Parathyroid adenoma (tissue), 2 donors: ENCODE measurements around the gene CCDC102A.

Experiments
- H2AFZ ChIP-seq: fragments of 300-600 bp; sonication (generic); one replicate; pipeline ENCODE4 v1.7.0; 2017; ENCODE audit warnings: antibody characterized with exemption, mild to moderate bottlenecking
- H3K27ac ChIP-seq: fragments of 300-600 bp; sonication (generic); one replicate; pipeline ENCODE4 v1.7.0; 2017
- H3K27me3 ChIP-seq: fragments of 300-600 bp; sonication (generic); one replicate; pipeline ENCODE4 v1.7.0; 2017; ENCODE audit warnings: low read length; ENCODE audit not compliant: control insufficient read depth, insufficient read depth
- H3K36me3 ChIP-seq: fragments of 300-600 bp; sonication (generic); one replicate; pipeline ENCODE4 v1.7.0; 2017; ENCODE audit warnings: low read length; ENCODE audit not compliant: control insufficient read depth, insufficient read depth
- H3K4me1 ChIP-seq: fragments of 300-600 bp; sonication (generic); one replicate; pipeline ENCODE4 v1.7.0; 2017; ENCODE audit warnings: control low read depth
- H3K4me2 ChIP-seq: fragments of 300-600 bp; sonication (generic); one replicate; pipeline ENCODE4 v1.7.0; 2017; ENCODE audit warnings: low read length
- H3K4me3 ChIP-seq: fragments of 300-600 bp; sonication (generic); one replicate; pipeline ENCODE4 v1.7.0; 2017; ENCODE audit warnings: low read depth, low read length
- H3K79me2 ChIP-seq: fragments of 300-600 bp; sonication (generic); one replicate; pipeline ENCODE4 v1.7.0; 2017; ENCODE audit warnings: control low read depth
- H3K9ac ChIP-seq: fragments of 300-600 bp; sonication (generic); one replicate; pipeline ENCODE4 v1.7.0; 2017; ENCODE audit warnings: mild to moderate bottlenecking
- H3K9me3 ChIP-seq: fragments of 300-600 bp; sonication (generic); one replicate; pipeline ENCODE4 v1.7.0; 2017; ENCODE audit warnings: low read length; ENCODE audit not compliant: control insufficient read depth
- TF ChIP-seq, protein P1 (sequence below): fragments of 300-600 bp; sonication (generic); IDR thresholded peaks from one replicate; pipeline ENCODE4 v1.7.0; 2017; ENCODE audit warnings: antibody characterized with exemption, mild to moderate bottlenecking
- donor health status: primary hyperparathyroidism.

CCDC102A gene

DNA sequence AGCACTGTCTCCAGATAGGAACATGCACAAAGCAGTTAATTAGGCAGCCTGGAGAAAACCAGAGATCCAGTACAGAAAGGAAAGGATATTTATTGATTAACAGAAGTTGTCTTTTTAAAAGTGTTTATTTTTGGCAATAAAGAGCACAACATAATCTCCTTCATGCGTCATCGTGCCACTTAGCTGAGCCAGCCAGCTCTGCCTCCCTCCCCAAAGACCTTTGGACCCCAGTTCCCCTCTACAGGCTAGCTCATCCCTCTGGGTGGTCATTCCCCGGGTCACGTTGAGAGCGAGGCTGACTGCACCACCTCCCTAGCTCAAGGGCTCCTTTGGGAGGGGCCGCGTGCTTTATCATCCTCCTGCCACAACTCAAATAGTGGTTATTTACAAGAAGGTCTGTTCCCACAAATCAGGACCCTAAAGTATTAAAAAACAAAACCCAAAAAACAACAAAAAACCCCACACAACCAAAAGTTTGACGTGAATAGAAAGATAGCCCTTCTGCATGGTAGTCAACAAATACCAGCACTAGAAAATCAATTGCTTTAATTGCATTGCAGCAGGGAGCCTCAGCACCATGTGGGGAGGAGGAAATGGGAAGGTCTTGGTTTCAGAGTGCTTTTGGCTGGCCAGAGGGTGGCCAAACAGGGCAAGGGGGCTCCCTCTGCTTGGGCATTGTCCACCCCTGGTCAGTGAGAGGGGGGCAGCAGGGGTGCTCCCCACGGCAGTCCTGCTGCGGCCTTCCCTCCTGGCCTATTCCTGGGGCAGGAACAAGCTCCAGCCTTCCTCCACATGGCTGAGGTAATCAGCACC lies 64.3 kb downstream of the CCDC102A start:
- H3K4me2 ChIP-seq, result no peak overlapping the region
- peaks cover 15% of the 10 kb centered on the region for H3K4me1 ChIP-seq
- H3K79me2 ChIP-seq, result no peaks in the 10 kb centered on the region
- no peak overlapping the region for H3K27ac ChIP-seq
- H3K4me3 ChIP-seq, result no peak overlapping the region
- no peaks in the 10 kb centered on the region for H3K27me3 ChIP-seq
- H3K36me3 ChIP-seq, result no peaks in the 10 kb centered on the region
- TF ChIP-seq, protein P1, sequence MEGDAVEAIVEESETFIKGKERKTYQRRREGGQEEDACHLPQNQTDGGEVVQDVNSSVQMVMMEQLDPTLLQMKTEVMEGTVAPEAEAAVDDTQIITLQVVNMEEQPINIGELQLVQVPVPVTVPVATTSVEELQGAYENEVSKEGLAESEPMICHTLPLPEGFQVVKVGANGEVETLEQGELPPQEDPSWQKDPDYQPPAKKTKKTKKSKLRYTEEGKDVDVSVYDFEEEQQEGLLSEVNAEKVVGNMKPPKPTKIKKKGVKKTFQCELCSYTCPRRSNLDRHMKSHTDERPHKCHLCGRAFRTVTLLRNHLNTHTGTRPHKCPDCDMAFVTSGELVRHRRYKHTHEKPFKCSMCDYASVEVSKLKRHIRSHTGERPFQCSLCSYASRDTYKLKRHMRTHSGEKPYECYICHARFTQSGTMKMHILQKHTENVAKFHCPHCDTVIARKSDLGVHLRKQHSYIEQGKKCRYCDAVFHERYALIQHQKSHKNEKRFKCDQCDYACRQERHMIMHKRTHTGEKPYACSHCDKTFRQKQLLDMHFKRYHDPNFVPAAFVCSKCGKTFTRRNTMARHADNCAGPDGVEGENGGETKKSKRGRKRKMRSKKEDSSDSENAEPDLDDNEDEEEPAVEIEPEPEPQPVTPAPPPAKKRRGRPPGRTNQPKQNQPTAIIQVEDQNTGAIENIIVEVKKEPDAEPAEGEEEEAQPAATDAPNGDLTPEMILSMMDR, result no peak
- no peaks in the 10 kb centered on the region for H3K9me3 ChIP-seq
- H2AFZ ChIP-seq, result no peak overlapping the region
- no peak overlapping the region for H3K9ac ChIP-seq

DNA sequence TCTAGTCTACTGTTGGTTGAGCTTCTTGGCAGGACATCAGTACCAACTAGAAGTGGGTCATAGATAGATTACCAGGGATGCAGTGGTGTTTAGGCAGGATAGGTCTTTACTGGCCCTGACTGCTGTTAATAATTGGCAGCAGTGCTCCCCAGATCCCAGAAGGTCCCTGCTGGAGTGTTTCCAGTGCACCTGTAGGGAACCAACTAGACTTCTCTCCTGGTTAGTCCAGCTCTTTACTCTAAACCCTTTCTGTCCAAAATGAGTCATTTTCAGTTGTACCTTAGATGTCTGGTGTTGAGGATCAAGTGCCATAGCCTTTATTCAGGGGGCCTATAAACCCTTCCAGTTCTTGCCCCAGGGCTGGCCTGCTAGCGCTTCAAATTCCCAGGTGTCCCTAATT lies 65.2 kb downstream of the CCDC102A start:
- TF ChIP-seq, protein P1, result no peak
- Histone ChIP-seq H3K27ac (no peak overlapping the region), H3K36me3 (no peaks in the 10 kb centered on the region), H3K4me1 (peaks cover 10% of the 10 kb centered on the region), H3K4me3 (no peak overlapping the region), H3K9me3 (no peaks in the 10 kb centered on the region), H3K79me2 (no peaks in the 10 kb centered on the region), H3K9ac (no peak overlapping the region), H3K27me3 (no peaks in the 10 kb centered on the region), H2AFZ (no peak overlapping the region), H3K4me2 (no peak overlapping the region)

DNA sequence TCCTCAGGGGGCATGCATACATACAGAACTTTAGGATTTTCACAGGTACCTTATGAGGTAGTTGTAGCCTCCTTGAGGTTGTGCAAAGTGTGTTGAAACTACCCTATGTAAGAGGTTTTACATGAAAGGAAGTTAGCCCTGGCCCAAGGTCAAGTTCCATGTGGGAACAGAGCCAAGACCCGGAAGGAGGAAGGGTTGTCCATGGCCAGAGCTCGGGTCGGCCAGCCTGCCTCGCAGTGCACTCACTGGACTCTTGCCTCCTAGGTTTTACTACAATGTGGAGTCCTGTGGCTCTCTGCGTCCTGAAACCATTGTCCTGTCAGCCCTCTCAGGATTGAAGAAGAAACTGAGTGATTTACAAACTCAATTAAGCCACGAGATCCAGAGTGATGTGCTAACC lies 65.7 kb downstream of the CCDC102A start:
- H3K36me3 ChIP-seq, result no peaks in the 10 kb centered on the region
- peaks cover 9% of the 10 kb centered on the region for H3K4me1 ChIP-seq
- H2AFZ ChIP-seq, result no peak overlapping the region
- TF ChIP-seq, protein P1, result no peak
- no peak overlapping the region for H3K4me2 ChIP-seq
- H3K9ac ChIP-seq, result no peak overlapping the region
- no peak overlapping the region for H3K27ac ChIP-seq
- H3K27me3 ChIP-seq, result no peaks in the 10 kb centered on the region
- H3K79me2 ChIP-seq, result no peaks in the 10 kb centered on the region
- H3K4me3 ChIP-seq, result no peak overlapping the region
- no peaks in the 10 kb centered on the region for H3K9me3 ChIP-seq

DNA sequence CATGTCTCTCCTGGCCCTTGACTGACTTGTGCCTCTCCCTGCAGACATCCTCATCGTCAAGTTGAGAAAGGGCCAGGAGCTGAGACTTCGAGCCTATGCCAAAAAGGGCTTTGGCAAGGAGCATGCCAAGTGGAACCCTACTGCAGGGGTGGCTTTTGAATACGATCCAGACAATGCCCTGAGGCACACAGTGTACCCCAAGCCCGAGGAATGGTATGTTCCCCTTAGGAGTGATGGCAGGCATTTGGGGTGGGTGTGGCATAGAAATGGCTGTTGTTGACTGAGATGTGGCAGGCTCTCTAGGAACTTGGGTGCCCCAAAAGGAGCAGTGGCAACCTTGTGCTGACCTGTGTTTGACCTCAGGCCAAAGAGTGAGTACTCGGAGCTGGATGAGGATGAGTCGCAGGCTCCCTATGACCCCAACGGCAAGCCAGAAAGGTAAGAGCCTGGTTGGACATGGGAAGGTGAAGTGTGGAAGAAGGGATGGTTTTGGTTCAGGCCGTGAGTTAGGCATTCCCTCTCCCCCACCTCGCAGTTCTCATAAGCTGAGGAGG lies 66.4 kb downstream of the CCDC102A start:
- Histone ChIP-seq H3K4me2 (no peak overlapping the region), H3K27me3 (no peaks in the 10 kb centered on the region), H2AFZ (no peak overlapping the region), H3K9ac (no peak overlapping the region), H3K4me1 (peaks cover 9% of the 10 kb centered on the region), H3K79me2 (no peaks in the 10 kb centered on the region), H3K27ac (no peak overlapping the region), H3K36me3 (no peaks in the 10 kb centered on the region), H3K9me3 (no peaks in the 10 kb centered on the region), H3K4me3 (no peak overlapping the region)
- TF ChIP-seq, protein P1, result no peak

DNA sequence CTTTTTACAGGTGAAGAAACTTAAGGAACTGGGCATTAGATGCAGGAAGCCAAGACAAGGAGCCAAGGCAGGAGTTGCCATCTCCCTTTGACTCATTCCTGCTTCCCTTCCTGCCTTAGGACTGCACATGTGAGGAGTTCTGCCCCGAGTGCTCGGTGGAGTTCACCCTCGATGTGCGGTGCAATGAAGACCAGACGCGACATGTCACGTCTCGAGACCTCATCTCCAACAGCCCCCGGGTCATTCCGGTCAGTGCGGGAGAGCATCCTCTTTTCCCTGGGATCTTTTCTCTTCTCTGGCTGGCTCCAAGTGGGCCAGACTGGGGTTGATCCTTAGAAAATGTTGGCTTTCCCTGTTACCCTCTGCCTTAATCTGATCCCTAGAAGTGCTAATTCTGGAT lies 67.3 kb downstream of the CCDC102A start:
- Histone ChIP-seq H3K27ac (no peak overlapping the region), H3K9ac (no peak overlapping the region)

More for the DNA sequence above, 67.3 kb downstream of the CCDC102A start:
- Histone ChIP-seq H3K9me3 (no peaks in the 10 kb centered on the region), H3K79me2 (peaks cover 3% of the 10 kb centered on the region), H2AFZ (no peak overlapping the region), H3K27me3 (no peaks in the 10 kb centered on the region), H3K4me2 (no peak overlapping the region), H3K36me3 (no peaks in the 10 kb centered on the region), H3K4me3 (no peak overlapping the region), H3K4me1 (peaks cover 11% of the 10 kb centered on the region)
- TF ChIP-seq, protein P1, result no peak
